Fibroblast of lung (primary cell): Measurements from ENCODE around the gene NTNG1. TPM values are rescaled to one million over a fixed set of nuclear protein-coding genes. Genes with fewer than 3 reads are reported as not detected.
A peak's percentile ranks its signal among the peaks of the same experiment; 100 is the strongest.

ENCODE experiments used
- DNase-seq, 2 donors: peaks; one replicate each; pipeline versions ENCODE4 v3.0.0 to v3.0.0-alpha.2; 2010; ENCODE audit warnings: low read depth in 2 of 2
- H2AFZ ChIP-seq: 2 replicates; pipeline ENCODE4 v1.5.1; 2012; ENCODE audit warnings: low read length, control low read depth, inconsistent platforms
- H3K27ac ChIP-seq: 2 replicates; pipeline ENCODE4 v1.5.1; 2011; ENCODE audit warnings: low read length, control low read depth; ENCODE audit not compliant: insufficient read depth
- H3K27me3 ChIP-seq: 2 replicates; pipeline ENCODE4 v1.5.1; 2011; ENCODE audit warnings: mild to moderate bottlenecking, low read length; ENCODE audit not compliant: control insufficient read depth, insufficient read depth
- H3K36me3 ChIP-seq: 2 replicates; pipeline ENCODE4 v1.5.1; 2011; ENCODE audit warnings: low read length; ENCODE audit not compliant: control insufficient read depth, insufficient read depth
- H3K4me1 ChIP-seq: 2 replicates; pipeline ENCODE4 v1.5.1; 2011; ENCODE audit warnings: low read length; ENCODE audit not compliant: control insufficient read depth, insufficient read depth; ENCODE audit errors: extremely low read depth
- H3K4me2 ChIP-seq: 2 replicates; pipeline ENCODE4 v1.5.1; 2011; ENCODE audit warnings: low read length, control low read depth; ENCODE audit not compliant: insufficient read depth; ENCODE audit errors: extremely low read depth
- H3K4me3 ChIP-seq, 4 experiments: fragments of 200-600 bp in 1 of 4; sonication (generic) in 1 of 4; replicated peaks in 1 of 4; 2 replicates each; pipeline ENCODE4 v1.5.1; 2011 to 2016; ENCODE audit warnings: low read length in 4 of 4, low read depth in 3 of 4, mild to moderate bottlenecking in 3 of 4, control low read depth in 2 of 4, inconsistent platforms in 1 of 4, mixed read lengths in 1 of 4; ENCODE audit not compliant: insufficient read depth in 1 of 4; ENCODE audit errors: control extremely low read depth in 1 of 4
- H3K79me2 ChIP-seq: 2 replicates; pipeline ENCODE4 v1.5.1; 2012; ENCODE audit warnings: mild to moderate bottlenecking, low read length, inconsistent platforms; ENCODE audit not compliant: control insufficient read depth, insufficient read depth
- H3K9ac ChIP-seq: 2 replicates; pipeline ENCODE4 v1.5.1; 2011; ENCODE audit warnings: mild to moderate bottlenecking, low read length, control low read depth; ENCODE audit not compliant: insufficient read depth
- H3K9me3 ChIP-seq: 2 replicates; pipeline ENCODE4 v1.5.1; 2012; ENCODE audit warnings: low read depth, low read length; ENCODE audit not compliant: control insufficient read depth, insufficient read depth
- H4K20me1 ChIP-seq: 2 replicates; pipeline ENCODE4 v1.5.1; 2011; ENCODE audit warnings: low read length; ENCODE audit not compliant: control insufficient read depth, insufficient read depth; ENCODE audit errors: extremely low read depth
- CTCF ChIP-seq, 2 donors: IDR thresholded peaks in 1 of 2; conservative IDR thresholded peaks in 1 of 2; 1 replicate in 1 of 2; 2 replicates in 1 of 2; pipeline ENCODE4 v1.5.1; 2011 to 2012; ENCODE audit warnings: low read length in 2 of 2, control low read depth in 1 of 2, inconsistent platforms in 1 of 2, low read depth in 1 of 2, mild to moderate bottlenecking in 1 of 2
- EZH2 ChIP-seq: IDR thresholded peaks from 2 replicates; pipeline ENCODE4 v1.5.1; 2012; ENCODE audit warnings: low read length, control low read depth, mild to moderate bottlenecking; ENCODE audit errors: missing control alignments
- polyA plus RNA-seq, 2 donors: library from polyadenylated mRNA; depleted of rRNA in 1 of 2; stranded (reverse) in 1 of 2; unstranded in 1 of 2; fragments of >200 nt; gene quantifications; 2 replicates each; pipeline ENCODE4 v1.2.1, GENCODE V29; 2011 to 2012; ENCODE audit warnings: missing spikeins in 1 of 2
- total RNA-seq: library from RNA; depleted of rRNA; stranded (reverse); fragments of >200 nt; gene quantifications from 2 replicates; pipeline ENCODE4 v1.2.1, GENCODE V29; 2014

Gene NTNG1
- total and polyA plus RNA-seq, 2 donors (not counting 1 experiment from before 2014, with no cell fraction given), result 0.82 to 8.6 TPM

GRCh38 chr1:107454791-107455190 is 314.0 kb downstream of the NTNG1 start:
- Histone ChIP-seq H2AFZ (no peak overlapping the region), H3K4me3 (no peak overlapping the region), H3K36me3 (no peaks in the 10 kb centered on the region), H3K27ac (no peak overlapping the region), H4K20me1 (no peaks in the 10 kb centered on the region), H3K9me3 (no peaks in the 10 kb centered on the region), H3K9ac (no peak overlapping the region), H3K4me1 (no peaks in the 10 kb centered on the region), H3K27me3 (no peaks in the 10 kb centered on the region), H3K4me2 (no peak overlapping the region), H3K79me2 (no peaks in the 10 kb centered on the region)
- TF ChIP-seq EZH2 (no peak), CTCF (conservative IDR thresholded peaks at IDR 0.05 in 1 of 2, IDR thresholded peaks at IDR 0.05 in 1 of 2; ENCODE audit: low read depth in 1 of 2, low read length in 2 of 2) (no peak)
- DNase-seq, result peak in 1 of 2 donors; percentile 14

GRCh38 chr1:107457989-107458388 is 317.1 kb downstream of the NTNG1 start:
- DNase-seq, result no peak
- no peak overlapping the region for H3K4me2 ChIP-seq
- H3K4me3 ChIP-seq, result no peak overlapping the region
- H3K27me3 ChIP-seq, result no peaks in the 10 kb centered on the region
- H3K4me1 ChIP-seq, result no peaks in the 10 kb centered on the region
- no peak overlapping the region for H2AFZ ChIP-seq
- H3K36me3 ChIP-seq, result no peaks in the 10 kb centered on the region
- no peaks in the 10 kb centered on the region for H3K79me2 ChIP-seq
- TF ChIP-seq EZH2 (no peak), CTCF (conservative IDR thresholded peaks at IDR 0.05 in 1 of 2, IDR thresholded peaks at IDR 0.05 in 1 of 2; ENCODE audit: low read depth in 1 of 2, low read length in 2 of 2) (no peak)
- no peaks in the 10 kb centered on the region for H4K20me1 ChIP-seq
- H3K9me3 ChIP-seq, result no peaks in the 10 kb centered on the region
- no peak overlapping the region for H3K9ac ChIP-seq
- no peak overlapping the region for H3K27ac ChIP-seq

DNA sequence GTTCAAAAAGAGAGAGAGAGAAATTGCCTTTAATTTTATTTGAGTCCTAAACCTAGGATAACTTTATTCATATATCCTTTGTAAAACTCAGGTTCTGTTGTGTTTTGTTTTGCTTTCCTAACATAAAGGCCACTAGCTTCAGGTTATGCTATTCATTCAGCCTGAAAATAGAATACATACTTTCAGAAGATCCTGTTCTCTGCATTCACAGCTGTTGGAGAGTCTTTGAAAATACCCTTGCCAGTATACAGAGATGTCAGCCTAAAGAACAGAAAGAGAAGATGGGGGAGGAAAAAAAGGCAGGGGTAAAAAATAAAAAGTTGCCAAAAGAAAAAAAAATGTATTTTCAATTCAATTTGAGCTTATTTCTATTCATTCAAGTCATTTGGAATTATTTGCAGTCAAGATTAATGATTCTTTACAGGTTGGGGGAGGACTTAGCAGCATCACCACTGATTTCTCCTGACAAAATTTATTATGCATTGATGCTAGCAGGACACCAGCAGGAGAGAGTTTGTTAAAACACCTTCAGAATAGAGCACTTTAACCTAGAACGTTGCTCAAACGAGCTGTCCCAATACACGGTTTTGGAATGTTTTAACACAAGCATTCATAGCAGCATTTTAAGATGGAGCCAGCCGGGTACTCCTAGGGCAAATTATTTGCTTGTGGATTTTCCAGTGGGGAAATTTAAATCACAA is 318.5 kb downstream of the NTNG1 start:
- no peak for TF ChIP-seq CTCF (conservative IDR thresholded peaks at IDR 0.05 in 1 of 2, IDR thresholded peaks at IDR 0.05 in 1 of 2; ENCODE audit: low read depth in 1 of 2, low read length in 2 of 2)
- no peak for TF ChIP-seq EZH2
- no peak overlapping the region for H3K9ac ChIP-seq
- H3K36me3 ChIP-seq, result no peaks in the 10 kb centered on the region
- H3K4me2 ChIP-seq, result no peak overlapping the region
- no peak overlapping the region for H2AFZ ChIP-seq
- no peaks in the 10 kb centered on the region for H3K4me1 ChIP-seq
- no peaks in the 10 kb centered on the region for H3K9me3 ChIP-seq
- H3K27ac ChIP-seq, result no peak overlapping the region
- no peaks in the 10 kb centered on the region for H3K27me3 ChIP-seq
- H3K79me2 ChIP-seq, result no peaks in the 10 kb centered on the region
- H4K20me1 ChIP-seq, result no peaks in the 10 kb centered on the region
- no peak for DNase-seq
- no peak overlapping the region for H3K4me3 ChIP-seq
